GM13977 (cell line): Measurements from ENCODE around the gene DCXR.

Experiments
- DNase-seq: peaks from one replicate; pipeline ENCODE4 v3.0.0; 2012; ENCODE audit warnings: low spot score
- in situ Hi-C: fragments of 300-500 bp; cut with MboI; formaldehyde crosslinking; loops from one replicate; pipeline ENCODE4 v1.12.0; 2022; ENCODE audit warnings: low sequenced_read_pairs, low pct_unique_long_range_greater_than_20kb, mixed read lengths, inconsistent platforms; ENCODE audit not compliant: unreplicated experiment
- TF ChIP-seq, protein P1 (sequence below): IDR thresholded peaks from 2 replicates; pipeline ENCODE4 v1.5.1; 2012; ENCODE audit warnings: mild to moderate bottlenecking, control low read depth; ENCODE audit not compliant: insufficient read depth; ENCODE audit errors: extremely low read depth, missing control alignments

DCXR gene

DNA sequence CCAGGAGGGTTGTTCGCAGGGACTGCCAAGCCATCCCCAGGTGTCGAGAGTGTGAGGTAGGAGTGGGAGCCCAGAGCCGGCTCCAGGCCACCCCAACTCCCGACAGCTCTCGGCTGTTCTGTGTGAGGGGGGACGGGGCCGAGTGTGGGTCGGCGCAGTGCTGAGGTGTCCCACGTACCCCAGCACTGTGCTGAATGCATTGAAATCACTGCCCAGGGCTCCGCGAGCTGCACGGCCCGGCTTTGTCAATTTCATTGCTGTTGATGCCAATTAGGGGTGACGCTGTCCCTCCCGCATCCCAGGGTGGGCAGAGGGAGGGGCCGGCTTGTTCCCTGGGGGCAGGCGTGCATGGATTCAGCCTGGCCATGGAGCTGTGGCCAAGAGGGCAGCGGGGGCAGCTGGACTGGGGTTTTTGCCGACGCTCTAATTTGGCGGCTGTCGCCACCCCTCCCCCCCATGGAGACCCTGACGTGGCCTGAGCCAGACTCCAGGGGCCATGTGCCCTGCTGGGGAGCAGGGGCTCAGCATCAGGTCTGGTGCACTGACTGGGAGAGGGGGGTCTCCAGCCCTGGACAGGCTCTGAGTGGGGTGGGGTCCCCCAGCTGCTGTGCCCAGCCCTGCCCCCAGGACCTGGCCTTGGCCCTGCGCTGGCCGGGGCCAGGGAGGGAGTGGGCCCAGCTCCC lies 29.1 kb downstream of the DCXR start:
- TF ChIP-seq, protein P1, sequence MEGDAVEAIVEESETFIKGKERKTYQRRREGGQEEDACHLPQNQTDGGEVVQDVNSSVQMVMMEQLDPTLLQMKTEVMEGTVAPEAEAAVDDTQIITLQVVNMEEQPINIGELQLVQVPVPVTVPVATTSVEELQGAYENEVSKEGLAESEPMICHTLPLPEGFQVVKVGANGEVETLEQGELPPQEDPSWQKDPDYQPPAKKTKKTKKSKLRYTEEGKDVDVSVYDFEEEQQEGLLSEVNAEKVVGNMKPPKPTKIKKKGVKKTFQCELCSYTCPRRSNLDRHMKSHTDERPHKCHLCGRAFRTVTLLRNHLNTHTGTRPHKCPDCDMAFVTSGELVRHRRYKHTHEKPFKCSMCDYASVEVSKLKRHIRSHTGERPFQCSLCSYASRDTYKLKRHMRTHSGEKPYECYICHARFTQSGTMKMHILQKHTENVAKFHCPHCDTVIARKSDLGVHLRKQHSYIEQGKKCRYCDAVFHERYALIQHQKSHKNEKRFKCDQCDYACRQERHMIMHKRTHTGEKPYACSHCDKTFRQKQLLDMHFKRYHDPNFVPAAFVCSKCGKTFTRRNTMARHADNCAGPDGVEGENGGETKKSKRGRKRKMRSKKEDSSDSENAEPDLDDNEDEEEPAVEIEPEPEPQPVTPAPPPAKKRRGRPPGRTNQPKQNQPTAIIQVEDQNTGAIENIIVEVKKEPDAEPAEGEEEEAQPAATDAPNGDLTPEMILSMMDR = no peak
- in situ Hi-C loops = no loop called here
- DNase-seq = no peak

DNA sequence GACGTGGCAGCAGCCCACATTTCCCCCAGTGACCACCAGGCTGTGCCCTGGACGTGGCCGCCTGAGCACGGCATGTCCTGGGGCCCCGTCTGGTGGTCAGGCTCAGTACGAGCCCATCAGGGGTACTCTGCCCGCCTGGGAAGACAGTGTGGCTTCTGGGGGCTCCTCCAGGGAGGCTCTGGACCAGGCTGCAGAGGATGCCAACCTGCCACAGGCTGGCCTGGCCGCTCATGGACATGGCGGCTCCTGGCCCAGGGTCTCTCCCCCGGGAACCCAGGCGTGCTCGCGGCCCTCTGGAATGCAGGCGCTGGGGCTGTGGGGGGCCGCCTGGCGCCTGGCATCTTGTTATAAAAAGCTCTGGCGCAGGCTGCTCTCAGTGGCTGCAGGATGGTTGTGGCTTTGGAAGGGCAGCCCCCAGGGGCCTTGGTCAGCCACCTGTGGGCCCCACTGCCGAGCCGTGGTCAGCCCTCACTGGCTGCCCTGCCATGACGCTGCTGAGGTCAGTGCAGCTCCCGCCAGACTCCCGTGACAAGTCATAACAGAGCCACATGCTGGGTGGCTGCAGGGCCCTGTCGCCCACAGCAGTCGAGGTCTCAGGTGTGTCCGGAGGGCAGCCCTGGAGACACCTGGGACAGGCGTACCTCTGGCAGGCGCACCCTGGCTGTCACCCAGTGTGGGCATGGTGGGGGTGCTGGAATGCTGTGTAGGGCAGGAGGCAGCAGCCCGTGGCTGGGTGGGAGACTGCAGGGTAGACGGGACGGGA lies 29.8 kb downstream of the DCXR start:
- no peak for DNase-seq
- in situ Hi-C loops = no loop called here
- TF ChIP-seq, protein P1 = no peak

DNA sequence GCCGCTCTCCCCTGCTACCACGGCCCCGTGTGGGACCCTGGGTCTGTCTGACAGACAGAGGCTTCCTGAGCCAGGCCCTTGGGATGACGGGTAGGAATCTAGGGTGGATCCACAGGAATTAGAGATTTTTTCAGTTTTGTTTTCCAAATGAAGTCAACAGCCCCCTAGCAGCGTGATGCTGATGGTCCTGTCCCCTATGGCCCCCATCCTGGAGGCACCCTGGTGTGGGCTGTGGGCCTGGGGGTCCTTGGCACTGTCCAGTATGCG lies 30.3 kb downstream of the DCXR start:
- TF ChIP-seq, protein P1 = no peak
- in situ Hi-C loops = no loop called here
- no peak for DNase-seq

DNA sequence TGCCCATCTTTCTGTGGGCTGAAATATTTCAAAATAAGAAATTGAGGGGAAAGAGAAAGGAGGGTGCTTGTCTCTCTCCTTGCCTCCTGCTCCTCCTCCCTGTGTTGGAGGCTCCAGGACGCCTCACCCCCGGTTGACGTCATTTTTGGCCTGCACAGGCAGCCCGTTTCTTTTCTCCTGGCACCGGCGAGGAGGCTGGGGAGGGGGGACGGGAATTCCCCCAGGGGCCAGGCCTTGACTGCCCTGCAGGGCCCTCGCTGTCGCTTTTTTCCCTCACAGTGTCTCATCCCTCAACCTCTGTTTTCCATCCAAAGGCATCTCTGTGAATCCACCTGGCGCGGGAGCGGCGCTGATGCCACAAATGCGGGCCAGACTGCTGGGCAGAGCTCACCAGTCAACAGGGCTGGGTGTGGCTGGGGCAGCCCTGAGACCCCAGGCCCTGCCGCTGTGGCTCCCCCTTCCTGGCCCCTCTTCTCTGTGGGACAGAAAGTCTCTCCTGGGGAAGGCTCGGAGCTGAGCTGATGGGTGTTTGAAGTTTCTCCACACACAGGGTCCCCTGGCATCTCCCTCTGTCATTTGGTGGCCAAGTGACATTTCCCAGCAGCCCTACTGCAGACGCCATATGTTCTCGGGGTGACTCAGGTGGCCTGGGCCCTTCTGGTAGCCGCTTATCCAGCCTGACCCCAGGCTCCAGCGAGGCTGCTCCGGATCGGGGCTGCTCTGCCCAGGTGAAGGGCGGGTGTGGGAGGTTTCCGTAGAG lies 30.8 kb downstream of the DCXR start:
- no peak for DNase-seq
- in situ Hi-C loops = no loop called here
- TF ChIP-seq, protein P1 = no peak

DNA sequence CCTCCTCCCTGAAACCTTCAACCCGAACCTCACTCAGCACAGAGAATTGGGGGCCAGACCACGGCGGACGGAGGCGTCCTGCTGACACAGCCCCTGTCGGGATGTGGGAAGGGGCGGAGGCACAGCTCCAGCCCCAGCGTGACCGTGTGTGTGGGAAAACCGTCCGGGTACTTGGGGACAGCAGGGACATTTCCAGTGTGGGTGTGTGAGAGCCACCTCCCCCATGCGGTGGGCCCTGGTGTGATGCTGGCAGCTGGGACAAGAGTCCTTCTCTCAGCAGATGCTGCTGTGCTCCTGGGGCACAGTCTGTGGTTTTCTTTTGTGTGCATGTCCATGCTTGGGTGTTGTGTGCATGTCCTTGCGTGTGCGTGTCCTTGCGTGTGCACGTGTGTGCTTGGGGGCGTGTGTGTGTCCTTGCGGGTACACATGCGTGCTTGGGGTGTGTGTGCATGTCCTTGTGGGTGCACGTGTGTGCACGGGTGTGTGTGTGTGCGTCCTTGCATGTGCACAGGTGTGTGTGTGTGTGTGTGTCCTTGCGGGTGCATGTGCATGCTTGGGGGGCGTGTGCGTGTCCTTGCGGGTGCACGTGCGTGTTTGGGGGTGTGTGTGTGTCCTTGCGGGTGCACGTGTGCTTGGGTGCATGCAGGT lies 31.7 kb downstream of the DCXR start:
- in situ Hi-C loops = no loop called here
- TF ChIP-seq, protein P1 = no peak
- no peak for DNase-seq

DNA sequence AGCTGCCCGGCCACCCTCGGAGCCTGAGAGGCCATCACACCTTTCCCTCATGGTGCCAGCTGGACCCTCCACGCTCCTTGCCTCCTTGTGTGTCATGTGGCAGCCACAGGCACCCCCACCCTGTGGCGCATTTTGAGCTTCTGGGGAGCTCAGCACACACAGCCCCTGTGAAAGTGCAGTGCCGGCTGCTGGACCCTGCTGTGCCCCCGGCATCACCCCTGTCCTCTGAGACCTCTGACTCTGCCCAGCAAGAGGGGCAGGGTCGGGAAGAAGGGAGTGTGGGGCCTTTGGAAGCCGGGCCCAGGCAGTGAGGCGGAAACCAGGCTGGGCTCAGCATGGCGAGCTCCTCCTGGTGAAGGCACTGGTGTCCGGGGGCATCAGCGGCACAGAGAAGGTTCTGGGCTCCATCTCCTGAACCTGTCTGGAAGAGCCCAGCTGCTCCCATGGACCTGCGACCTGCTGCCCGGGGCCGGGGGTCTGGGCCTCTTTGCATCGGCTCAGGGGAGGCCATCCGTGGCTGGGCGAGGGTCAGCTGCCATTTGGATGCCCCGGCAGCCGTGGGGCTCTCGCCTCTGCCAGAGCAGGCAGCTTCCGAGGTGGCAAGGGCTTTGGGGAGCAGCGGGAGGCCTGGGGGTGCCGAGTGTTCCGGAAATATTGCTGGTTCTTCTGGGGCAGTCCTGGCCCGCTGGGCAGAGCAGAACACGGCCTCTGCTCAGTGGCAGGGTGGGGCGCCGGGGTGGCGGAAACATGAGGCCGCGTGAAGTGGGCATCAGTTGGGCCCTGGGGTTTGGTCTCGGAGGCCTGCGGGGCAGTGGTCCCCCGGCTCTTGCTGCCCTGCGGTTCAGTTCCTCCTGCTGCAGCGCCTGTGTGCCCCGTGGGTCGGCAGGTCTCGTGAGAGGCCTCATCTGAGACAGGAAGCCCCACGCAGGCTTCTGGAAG lies 32.7 kb downstream of the DCXR start:
- no peak for DNase-seq
- TF ChIP-seq, protein P1 = no peak
- in situ Hi-C loops = no loop called here
